NK-92 (cell line): Measurements from ENCODE around the gene WFDC8.

Experiments used
- DNase-seq: peaks from one replicate; lab custom pipeline; 2025; ENCODE audit not compliant: unreplicated experiment; lab: John Stamatoyannopoulos, UW

The WFDC8 gene

GRCh38 chr20:45550765-45551164, 28.3 kb downstream of the WFDC8 start:
- no peak for DNase-seq

DNA sequence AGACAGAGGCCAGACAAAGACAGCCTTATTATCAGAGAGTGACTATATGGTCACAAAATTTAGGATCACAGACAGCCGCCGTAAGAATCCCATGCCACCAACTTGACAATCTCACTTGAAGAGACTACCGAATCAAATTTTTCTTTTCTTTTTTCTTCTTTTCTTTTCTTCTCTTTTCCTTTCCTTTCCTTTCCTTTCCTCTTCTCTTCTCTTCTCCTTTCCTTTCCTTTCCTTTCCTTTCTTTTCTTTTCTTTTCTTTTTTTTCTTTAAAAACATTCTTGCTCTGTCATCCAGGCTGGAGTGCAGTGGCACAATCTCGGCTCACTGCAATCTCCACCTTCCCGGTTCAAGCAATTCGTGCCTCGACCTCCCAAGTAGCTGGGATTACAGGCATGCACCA, 30.7 kb downstream of the WFDC8 start:
- no peak for DNase-seq

DNA sequence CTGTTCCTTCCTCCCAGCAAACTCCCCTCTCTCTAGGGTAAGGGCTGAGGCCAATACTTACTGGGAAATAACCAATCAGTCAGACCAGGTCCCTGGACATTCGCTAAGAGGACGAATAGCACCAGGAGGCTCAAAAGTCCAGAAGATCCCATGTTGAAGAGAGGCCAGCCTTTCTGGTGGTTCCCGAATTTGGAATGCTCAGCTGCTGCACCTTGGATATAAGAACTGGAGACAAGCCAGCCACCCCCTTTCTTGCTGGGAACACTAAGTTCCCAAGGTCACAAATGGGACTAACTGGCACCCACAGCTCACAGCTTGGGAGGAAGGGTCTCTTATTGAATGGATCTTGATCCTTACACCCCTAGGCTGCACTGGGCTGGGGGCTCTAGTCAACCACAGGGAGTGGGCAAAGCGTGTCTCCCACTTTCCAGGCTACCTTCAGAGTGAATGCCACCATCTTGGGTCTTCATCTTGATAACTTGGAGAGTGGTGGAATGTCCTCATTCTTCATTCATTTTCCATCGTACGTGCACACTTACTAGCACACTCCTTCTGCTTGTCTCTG, 31.8 kb downstream of the WFDC8 start, which contains the start of gene EPPIN:
EPPIN (minus strand) TSS at position 196 of the 565 bp plus-strand sequence; CDS start at position 152, 44 bp downstream.
- no peak for DNase-seq

GRCh38 chr20:45545754-45546453, 33.2 kb downstream of the WFDC8 start:
- no peak for DNase-seq

DNA sequence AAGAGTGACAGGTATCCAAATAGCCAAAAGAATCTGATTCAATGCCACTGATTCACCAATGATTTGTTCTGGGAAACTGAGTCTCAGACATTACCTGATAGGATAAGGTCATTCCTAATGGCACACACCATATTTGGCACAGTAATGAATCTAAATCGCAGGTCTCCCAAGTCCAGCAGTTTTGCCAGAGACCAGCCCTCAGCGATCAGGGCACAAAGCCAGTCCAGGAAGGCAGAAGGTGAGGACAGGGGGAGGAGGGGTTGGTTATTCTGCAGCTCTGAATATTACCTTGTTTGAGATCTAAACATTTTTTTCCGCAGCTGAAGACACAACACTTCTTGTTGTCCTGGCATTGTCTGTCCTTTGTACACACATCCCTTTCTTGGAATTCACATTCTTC, 33.7 kb downstream of the WFDC8 start:
- DNase-seq: no peak

DNA sequence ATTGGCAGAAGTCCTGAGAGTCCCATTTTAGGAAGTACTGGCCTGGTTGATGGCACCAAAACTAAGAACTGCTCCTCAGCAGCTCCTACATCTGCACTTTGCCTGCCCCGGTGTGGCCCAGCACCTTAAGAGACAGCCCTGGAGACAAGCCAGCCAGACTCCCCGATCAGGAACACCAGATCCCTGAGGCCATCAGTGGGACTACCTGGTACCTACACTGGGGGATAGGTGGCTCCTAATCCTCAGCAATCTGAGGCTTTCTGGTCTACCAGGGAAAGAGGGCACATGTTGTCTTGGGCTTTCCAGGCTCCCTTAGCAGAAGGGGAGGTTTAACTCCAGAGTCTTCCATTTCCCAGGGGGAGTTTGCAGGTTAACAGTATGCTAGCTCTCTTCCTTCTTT, 39.7 kb downstream of the WFDC8 start, which contains the start of gene WFDC6:
WFDC6 (minus strand) TSS at position 101 of the 400 bp plus-strand sequence; CDS start at position 26, 75 bp downstream.
- DNase-seq: no peak

DNA sequence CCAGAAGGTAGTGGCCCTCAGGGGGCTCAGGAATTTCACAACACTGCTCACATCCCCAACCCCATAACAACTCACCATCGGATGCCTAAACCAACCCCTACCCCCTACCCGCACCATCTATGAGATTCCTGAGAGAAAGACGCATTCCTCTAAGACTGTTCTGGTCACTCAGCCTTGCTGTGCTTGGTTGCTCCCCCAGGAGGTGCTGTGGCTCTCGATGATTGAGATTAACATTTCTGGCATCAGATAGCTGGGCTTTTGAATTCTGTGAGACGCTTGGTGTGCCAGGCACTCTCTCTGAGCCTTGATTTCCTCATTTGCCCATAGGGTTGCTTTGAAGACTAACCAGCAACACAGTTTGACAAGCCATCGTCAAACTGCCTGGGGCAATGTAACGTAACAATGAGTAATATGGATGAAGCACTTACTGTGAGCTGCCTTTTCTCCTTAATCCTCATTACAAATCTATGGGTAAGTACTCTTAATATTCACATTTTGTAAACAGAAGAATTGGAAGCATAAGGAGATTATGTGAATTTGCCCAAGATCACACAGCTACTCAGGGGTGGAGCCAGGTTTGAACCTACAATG, 40.8 kb downstream of the WFDC8 start:
- no peak for DNase-seq

- DNase-seq: no peak
These were observed 51.8 kb downstream of the WFDC8 start for GRCh38 chr20:45527294-45527693.

DNA sequence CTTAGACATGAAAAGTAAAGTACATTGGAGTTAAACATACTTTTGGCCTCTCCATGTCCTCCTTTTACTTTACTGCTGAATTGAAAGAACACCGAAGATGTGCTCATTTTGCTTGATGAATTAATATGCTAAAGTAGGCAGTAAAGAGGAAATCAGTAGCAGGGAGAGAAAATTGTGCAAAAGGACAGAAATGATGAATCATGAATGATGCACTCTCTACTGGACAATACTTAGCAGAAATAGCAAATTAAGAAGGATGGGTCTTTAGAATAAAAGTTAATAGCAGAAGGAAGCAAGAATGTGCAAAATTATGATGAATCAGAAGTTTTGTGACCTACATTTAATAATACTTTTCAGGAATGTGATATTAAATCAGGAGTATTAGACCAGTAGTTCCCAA, 55.3 kb downstream of the WFDC8 start:
- no peak for DNase-seq

GRCh38 chr20:45518282-45518681, 60.8 kb downstream of the WFDC8 start:
- no peak for DNase-seq

GRCh38 chr20:45515147-45515913, 63.8 kb downstream of the WFDC8 start, which contains the start of gene SPINT3:
Gene SPINT3, minus strand, starts transcription at chr20:45515622. Its CDS starts 14 bp downstream, at chr20:45515608.
- DNase-seq: no peak

DNA sequence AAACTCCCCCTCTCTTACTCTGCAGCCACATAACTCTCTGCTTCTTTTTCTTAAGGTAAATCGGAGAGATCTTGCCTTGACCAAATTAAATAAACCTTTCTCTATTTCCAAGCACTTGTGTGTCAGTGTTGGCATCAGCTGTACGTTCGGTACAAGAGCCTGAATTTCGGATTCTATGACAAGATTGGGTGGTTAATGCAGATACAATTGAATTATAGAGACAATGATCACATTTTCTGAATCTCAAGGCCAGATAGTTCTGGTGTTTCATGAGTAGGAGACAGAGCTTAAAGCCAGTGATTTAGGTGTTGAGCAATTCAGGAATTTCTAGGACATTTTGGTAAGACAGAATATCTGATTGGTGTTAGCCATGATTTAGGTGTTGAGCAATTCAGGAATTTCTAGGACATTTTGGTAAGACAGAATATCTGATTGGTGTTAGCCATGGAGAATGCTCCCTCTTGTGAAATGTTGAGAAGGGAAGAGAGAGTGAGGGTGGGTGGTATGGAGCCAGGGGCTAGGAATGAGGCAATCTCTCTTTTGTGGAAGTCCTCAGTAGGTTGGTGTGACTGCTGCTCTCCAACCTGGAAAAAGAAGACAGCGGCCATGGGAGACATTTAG, 68.7 kb downstream of the WFDC8 start:
- no peak for DNase-seq

DNA sequence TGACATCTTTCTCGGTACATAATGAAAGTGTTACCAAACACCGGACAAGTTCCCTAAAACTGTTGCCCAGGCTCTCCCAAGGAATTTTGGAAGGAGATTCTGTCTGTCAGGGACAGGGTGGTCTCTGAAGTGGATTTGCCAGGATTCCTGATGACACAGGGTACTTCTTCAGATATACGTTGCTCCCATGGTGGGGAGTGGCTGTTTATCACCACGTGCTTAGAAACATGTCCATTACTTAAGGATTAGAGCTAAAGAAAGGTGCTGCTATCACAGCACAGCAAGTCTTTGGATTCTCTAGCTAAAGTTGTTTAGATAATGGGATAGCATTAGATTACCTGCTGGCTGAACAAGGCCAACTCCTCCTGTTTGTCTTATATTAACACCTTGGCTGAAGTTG, 70.0 kb downstream of the WFDC8 start:
- DNase-seq: no peak

DNA sequence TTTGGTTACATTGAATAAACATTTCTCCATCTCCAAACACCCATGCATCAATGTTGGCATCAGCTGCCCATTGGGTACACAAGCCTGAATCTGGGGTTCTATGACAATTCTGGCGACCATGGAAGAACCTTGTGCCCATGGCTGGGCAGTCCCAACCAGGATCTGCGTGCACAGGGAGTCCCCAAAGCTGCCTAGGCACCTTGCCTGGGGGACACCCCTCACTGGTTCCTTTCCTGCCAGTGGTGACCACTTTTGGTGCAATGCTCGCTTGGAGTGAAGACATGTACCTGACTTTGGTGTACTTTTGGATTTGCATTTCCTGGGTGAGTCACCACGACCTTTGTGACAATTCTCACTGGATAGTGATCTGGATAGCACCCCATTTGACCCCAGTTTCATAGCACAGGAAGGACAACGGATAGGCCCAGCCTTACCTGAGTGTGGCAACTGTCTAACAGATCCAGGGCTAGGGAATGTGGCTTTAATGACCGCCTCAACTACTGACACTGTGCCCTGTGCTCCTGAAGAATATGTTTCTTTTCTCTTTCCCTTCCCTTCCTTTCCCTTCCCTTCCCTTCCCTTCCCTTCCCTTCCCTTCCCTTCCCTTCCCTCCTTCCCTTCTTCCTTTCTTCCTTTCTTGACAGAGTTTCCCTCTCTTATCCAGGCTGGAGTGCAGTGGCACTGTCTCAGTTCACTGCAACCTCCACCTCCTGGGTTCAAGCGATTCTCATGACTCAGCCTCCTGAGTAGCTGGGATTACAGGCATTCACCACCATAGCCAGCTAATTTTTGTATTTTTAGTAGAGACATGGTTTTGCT, 70.8 kb downstream of the WFDC8 start:
- no peak for DNase-seq

- DNase-seq: no peak
These were observed 71.9 kb downstream of the WFDC8 start for GRCh38 chr20:45507011-45507820.

GRCh38 chr20:45506398-45506797, 72.7 kb downstream of the WFDC8 start:
- no peak for DNase-seq

- DNase-seq: no peak
These were observed 75.7 kb downstream of the WFDC8 start for GRCh38 chr20:45503403-45503802.

DNA sequence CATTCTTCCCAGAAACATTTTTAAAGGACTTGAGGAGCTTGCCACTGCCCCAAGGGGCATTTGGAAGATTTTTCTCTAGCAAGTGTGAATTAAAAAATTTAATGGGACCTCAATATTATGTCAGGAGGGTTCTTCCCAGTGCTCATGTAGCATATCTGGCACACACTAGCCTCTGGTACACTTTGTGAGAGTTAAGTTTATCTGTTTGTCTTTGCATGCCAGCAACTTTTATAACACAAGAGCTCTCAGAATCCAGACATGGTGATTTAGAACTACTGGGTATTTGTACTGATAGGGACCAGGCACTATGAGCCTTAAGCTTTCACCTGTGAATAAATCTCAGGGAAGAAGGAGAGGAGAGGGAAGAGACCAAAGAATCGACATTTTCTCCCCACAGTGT, 76.5 kb downstream of the WFDC8 start:
- DNase-seq: no peak
